ENCODE measurements around the gene APBB2.

APBB2 gene

GRCh38 chr4:41215969-41216293 lies 1.6 kb upstream of the APBB2 start:
- no peak for DNase-seq (ENCODE audit: low read depth in 2 of 2)

- no peak for DNase-seq (ENCODE audit: low read depth in 2 of 2)
These were observed 813 bp upstream of the APBB2 start for GRCh38 chr4:41215155-41215554.

- no peak for DNase-seq (ENCODE audit: low read depth in 2 of 2)
These were observed 444 bp upstream of the APBB2 start for GRCh38 chr4:41214825-41215146.

GRCh38 chr4:41213625-41214135 lies 662 bp downstream of the APBB2 start:
- DNase-seq (ENCODE audit: low read depth in 2 of 2), result no peak

DNA sequence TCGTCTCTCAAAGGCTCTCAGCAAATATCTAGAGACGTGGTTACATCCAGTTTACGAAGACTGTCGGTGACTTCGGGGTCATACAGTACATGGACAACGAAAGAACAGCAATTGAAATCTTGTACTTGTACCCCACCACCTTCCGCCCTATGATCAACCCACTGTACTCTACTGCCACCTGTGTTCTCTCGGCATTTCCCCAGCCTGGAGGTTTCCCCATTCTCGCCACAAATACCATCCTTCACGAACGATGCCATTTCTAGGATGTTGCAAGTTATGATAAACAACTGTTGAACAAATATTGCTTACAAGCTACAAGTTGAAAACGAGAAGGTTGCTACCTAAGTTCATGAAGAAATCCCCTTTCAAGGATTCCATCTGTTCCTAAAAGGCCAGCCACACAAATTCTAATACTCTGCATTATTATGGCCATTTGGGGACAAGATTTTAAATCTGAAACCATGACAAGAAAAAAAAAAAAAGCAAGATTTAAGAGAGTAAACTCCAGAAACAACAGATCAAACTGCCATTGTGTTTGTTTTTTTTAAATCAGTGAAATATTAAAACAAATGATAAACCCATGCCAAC lies 1.6 kb downstream of the APBB2 start:
- DNase-seq (ENCODE audit: low read depth in 2 of 2), result no peak

DNA sequence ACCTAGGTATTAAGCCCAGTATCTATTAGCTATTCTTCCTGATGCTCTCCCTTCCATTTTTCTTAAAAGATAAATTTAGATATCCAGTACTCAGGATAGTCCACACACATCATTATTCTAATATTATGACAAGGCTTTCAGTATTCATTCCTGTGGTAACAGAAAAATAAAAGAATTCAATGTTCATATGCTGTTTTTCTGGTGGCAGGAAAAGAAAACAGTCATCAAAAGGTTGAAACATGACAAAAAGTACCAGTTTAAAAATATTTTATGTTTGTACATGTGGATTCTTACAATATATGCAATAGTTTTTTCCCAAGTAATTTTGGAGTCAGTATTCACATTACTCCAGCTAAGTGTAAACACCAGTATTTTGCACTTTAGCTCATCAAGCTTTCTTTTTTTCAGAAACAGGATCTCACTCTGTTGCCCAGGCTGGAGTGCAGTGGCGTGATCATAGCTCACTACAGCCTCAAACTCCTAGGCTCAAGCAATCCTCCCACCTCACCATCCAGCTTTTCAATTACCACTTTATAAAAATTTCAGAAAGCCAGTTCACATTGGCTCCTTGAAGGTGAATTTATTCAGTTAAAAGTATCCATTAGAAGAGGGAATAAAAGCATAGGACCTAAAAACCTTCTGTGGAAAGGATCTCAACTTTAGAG lies 2.3 kb downstream of the APBB2 start:
- no peak for DNase-seq (ENCODE audit: low read depth in 2 of 2)

- no peak for DNase-seq (ENCODE audit: low read depth in 2 of 2)
These were observed 4.4 kb downstream of the APBB2 start for GRCh38 chr4:41209901-41210300.

DNA sequence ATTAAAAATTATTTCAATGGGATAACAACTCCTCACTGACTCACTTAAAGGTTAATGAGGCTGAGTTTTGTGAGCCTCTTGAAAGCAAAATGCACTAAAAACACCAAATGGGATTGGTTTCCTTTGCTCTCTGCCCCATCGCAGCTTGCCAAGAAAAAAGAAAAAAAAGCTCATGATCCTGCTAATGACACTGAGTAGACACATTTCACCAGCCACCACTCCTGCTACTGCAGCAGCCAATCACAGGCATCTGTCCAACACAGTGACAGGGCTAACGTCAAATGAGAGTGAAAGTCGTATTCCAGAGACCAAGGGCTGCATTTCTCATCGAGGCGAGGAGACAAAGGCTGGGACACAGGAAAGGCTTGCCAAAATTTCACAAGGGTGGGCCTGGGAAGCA lies 5.2 kb downstream of the APBB2 start:
- no peak for DNase-seq (ENCODE audit: low read depth in 2 of 2)

DNA sequence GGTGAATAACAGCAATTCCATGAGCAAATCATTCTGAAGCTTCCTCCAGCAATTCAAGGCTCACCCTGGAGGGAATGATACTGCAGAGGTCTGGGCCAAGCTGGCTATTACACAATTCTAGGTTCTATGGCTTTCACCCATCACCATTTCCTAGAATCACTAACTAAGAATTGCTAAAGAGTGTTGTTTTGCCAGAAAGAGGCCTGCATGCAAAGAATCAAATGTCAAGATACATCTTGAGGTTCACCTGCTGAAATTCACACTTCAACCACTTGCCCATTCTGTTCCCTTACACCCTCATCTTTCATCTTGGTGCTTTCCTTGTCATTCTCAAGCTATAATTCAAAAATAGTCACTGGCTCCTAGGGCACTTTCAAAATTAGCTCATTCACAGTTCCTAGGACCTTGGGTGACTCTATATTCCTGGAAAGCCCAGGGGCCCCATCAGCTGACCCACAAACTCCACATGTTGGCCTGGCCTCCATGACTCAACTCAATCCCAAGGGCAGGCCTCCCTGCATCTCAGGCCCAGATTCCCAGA lies 7.0 kb downstream of the APBB2 start:
- DNase-seq (ENCODE audit: low read depth in 2 of 2), result no peak

GRCh38 chr4:41205854-41206460 lies 8.4 kb downstream of the APBB2 start:
- DNase-seq (ENCODE audit: low read depth in 2 of 2), result no peak

DNA sequence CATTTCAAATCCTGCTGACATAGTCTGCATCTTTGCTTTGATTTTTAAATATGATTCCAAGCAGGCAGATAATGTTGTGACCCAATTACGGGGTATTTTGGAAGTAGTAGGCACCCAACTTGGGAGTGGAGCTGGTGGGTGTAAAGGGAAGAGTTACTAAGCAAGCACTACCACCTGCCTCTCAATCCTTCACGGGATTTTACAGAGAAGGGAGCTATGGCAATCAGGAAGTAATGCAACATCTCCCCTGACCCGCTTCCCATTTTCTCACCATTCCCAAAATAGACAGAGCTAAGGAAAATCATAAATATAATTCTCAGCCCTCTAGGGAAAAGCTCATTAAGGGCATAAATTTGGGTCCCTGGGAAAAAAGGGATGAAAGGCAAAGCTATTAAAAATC lies 9.2 kb downstream of the APBB2 start:
- DNase-seq (ENCODE audit: low read depth in 2 of 2), result no peak

DNA sequence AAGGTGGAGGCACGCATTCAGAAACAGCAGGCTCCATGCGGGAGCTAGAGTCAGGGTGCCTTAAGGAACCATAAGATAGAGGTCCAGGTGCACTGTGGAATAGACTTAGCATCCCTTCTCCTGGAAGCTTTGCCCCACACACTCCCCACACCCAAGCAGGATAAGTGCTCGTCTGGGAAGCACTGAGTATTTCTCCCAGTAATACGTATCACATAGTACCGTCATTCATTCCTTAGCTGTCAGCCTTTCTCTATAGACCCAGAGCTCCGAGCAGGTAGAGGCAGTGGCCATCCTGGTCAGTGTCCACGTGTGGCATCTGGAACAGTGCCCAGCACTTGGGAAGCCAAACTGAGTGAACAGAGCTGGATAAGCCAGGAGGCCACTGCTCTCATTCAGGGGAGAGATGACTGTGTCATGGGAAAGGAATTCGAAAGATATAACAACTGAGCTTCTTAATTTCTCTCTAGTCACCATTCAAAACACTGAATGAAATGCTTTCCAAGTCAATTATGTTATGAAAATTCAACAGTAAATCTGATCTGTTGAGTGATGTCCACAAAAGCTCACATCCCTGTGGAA lies 9.9 kb downstream of the APBB2 start:
- DNase-seq (ENCODE audit: low read depth in 2 of 2), result no peak

DNA sequence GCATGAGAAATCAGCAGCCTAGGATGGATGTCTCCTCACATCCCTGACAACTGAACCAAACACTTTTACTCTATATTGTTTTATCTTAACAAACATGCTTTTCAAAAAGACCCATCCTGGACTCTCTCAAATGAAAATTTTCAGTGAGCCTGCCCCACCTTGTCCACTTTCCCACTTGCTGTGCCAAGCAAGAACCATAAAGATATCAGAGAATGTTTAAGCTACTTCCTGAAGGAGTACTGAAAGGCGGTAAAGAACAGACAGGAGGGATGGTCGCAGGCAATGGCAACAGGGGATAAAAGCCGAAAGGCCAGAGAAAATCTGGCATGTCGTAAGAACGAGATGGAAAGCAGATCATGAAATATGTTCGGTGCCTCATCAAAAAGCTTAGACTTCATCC lies 10.5 kb downstream of the APBB2 start:
- DNase-seq (ENCODE audit: low read depth in 2 of 2), result no peak

- no peak for DNase-seq (ENCODE audit: low read depth in 2 of 2)
These were observed 11.3 kb downstream of the APBB2 start for GRCh38 chr4:41202820-41203568.

DNA sequence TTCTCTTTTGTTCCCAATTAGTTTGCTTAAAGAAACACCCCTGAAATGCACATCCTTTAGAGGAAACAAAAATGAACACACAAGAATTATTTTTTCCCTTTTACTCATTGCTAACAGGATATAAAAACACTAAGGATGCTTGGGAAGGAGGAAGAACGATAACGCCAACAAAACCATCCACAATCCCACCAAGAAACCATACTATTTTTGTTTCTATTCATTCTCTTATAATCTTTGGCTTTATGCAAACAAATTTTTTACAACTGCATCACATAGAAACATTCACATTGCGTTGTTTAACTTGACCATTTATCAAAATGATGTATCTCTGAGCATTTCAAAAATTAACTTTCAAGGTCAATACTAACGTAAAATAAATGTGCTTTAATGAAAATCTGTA lies 12.0 kb downstream of the APBB2 start:
- no peak for DNase-seq (ENCODE audit: low read depth in 2 of 2)

DNA sequence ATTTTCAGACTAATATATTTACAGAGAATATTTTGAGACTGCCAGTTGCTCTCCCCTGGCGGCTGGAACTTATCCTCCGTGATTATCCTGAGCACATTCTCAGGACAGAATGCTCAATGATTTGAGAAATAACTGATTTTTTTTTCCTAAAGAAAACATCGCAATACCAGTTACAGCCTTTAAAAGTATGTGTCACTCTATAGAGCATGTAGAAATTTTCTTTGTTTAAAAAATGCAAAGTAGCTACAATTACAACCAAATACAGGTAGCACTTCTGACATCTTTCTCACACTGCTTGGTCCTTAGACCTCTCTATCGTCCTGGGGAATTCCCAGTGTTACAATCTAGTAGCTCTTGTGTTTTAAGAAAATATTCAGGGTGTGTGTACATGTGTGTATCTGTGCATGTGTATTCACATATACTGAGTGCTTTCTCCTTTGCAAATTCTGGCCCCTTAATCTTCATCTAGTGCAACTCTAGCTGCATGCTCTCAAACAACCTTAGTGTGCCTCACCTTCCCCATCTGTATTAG lies 13.8 kb downstream of the APBB2 start:
- DNase-seq (ENCODE audit: low read depth in 2 of 2), result no peak

GRCh38 chr4:41199788-41200187 lies 14.6 kb downstream of the APBB2 start:
- no peak for DNase-seq (ENCODE audit: low read depth in 2 of 2)

DNA sequence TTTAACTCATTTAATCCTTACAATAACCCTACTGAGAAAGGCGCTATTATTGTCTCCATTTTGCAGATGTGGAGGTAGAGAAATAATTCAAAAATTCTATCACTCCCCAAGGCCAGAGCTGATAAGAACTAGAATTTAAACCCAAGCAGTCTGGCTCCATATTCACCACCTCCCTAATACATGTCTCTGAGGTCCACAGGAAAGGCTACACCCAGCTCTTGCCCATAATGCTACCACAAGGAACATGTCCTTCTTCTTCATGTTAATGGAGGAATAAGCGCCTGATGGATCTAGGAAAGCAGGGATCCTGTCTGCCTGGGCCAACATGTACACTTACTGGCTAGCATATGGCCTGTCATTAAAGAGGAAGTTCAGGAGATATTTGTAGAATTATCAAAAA lies 16.3 kb downstream of the APBB2 start:
- DNase-seq (ENCODE audit: low read depth in 2 of 2), result no peak

- no peak for DNase-seq (ENCODE audit: low read depth in 2 of 2)
These were observed 16.8 kb downstream of the APBB2 start for GRCh38 chr4:41197495-41197894.

GRCh38 chr4:41196633-41197332 lies 17.6 kb downstream of the APBB2 start:
- DNase-seq (ENCODE audit: low read depth in 2 of 2), result no peak

DNA sequence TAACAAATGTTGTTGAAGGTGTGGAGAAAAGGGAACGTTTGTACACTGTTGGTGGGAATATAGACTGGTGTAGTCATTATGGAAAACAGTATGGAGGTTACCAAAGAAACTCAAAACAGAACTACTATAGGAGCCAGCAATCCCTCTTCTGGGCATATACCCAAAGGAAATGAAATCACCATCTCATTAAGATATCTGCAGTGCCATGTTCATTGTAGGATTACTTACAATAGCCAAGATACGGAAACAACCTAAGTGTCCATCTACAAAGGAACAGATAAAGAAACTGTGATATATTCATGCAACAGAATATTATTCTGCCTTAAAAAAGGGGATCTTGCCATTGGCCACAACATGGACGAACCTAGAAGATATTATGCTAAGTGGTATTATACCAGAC lies 22.2 kb downstream of the APBB2 start:
- DNase-seq (ENCODE audit: low read depth in 2 of 2), result no peak

All from stimulated activated CD8-positive, alpha-beta memory T cell treated with anti-CD3 and anti-CD28 coated beads, Interleukin-15, amount 100 ng/mL, for 4 hours (primary cell).